ENCODE data around the gene UBXN11. TPM values are rescaled to one million over a fixed set of nuclear protein-coding genes. Genes with fewer than 3 reads are reported as not detected.

Gene UBXN11
- total RNA-seq, 1 donor from 2014 or later = 36.9 TPM

GRCh38 chr1:26320896-26321295 is 14.5 kb upstream of the UBXN11 start:
- ATAC-seq (ENCODE audit: low read depth) = peak; percentile 1
- peaks cover 51% of the 10 kb centered on the region for H3K36me3 Mint-ChIP-seq (ENCODE audit: low read depth)
- no peak for TF ChIP-seq CTCF (IDR thresholded peaks at IDR 0.05)

GRCh38 chr1:26318338-26319064 is 12.1 kb upstream of the UBXN11 start:
- ATAC-seq (ENCODE audit: low read depth) = peak; percentile 5
- CTCF ChIA-PET = interaction anchor here (1.2 to 11.7 kb wide), 6 partner anchors 11 to 149 kb away, joined by 3 to 372 read pairs (median 10); partner anchors contain the start of genes CEP85, SH3BGRL3 and ZNF593
- Mint-ChIP-seq H3K9me3 (no peaks in the 10 kb centered on the region), H3K27me3 (no peaks in the 10 kb centered on the region), H3K36me3 (ENCODE audit: low read depth) (peaks cover 42% of the 10 kb centered on the region), H3K4me1 (peaks cover 95% of the 10 kb centered on the region), H3K4me3 (peak overlapping the region; percentile 96), H3K27ac (peak overlapping the region; percentile 98)
- no peak for TF ChIP-seq CTCF (IDR thresholded peaks at IDR 0.05)
- POLR2A ChIA-PET = interaction anchor here (0.6 to 14.1 kb wide), 16 partner anchors 10 to 1390 kb away, joined by 3 to 1638 read pairs (median 4); partner anchors contain the start of genes CEP85, HMGN2, PDIK1L and SH3BGRL3
- DNase-seq = peak; percentile 26
- intact Hi-C loops (cut with micrococcal nuclease) = no loop called here

More at GRCh38 chr1:26320896-26321295, 14.5 kb upstream of the UBXN11 start:
- ChIA-PET POLR2A (interaction anchor here (0.6 to 14.1 kb wide), 9 partner anchors 13 to 151 kb away, joined by 4 to 1638 read pairs (median 8); partner anchors contain the start of genes CEP85, SH3BGRL3, UBXN11 and ZNF593), CTCF (interaction anchor here (1.0 to 11.7 kb wide), 16 partner anchors 11 to 178 kb away, joined by 3 to 372 read pairs (median 7); partner anchors contain the start of genes C1orf232, CEP85, SH3BGRL3 and ZNF593)
- intact Hi-C loops (cut with micrococcal nuclease) = loop anchor here (1.0 to 5.0 kb wide), 8 partner anchors 32 to 216 kb away; partner anchors contain the start of gene ZNF593
- Mint-ChIP-seq H3K27me3 (no peaks in the 10 kb centered on the region), H3K4me3 (peak overlapping the region; percentile 96), H3K9me3 (no peaks in the 10 kb centered on the region), H3K27ac (peak overlapping the region; percentile 98), H3K4me1 (peaks cover 75% of the 10 kb centered on the region)
- peak; percentile 25 for DNase-seq

- peaks cover 35% of the 10 kb centered on the region for H3K36me3 Mint-ChIP-seq (ENCODE audit: low read depth)
- DNase-seq (peak; percentile 36), ATAC-seq (ENCODE audit: low read depth) (peak; percentile 64)
- CTCF ChIA-PET = interaction anchor here (1.2 to 11.7 kb wide), 6 partner anchors 10 to 148 kb away, joined by 3 to 372 read pairs (median 10); partner anchors contain the start of genes CEP85, SH3BGRL3 and ZNF593
- POLR2A ChIA-PET = interaction anchor here (0.6 to 14.1 kb wide), 12 partner anchors 10 to 1904 kb away, joined by 3 to 1638 read pairs (median 5); partner anchors contain the start of genes CEP85, HMGN2, SH3BGRL3 and STPG1
- no peaks in the 10 kb centered on the region for H3K9me3 Mint-ChIP-seq
- H3K4me3 Mint-ChIP-seq = peak within 1 kb of the TSS; percentile 96
- TF ChIP-seq CTCF (IDR thresholded peaks at IDR 0.05) = no peak
- peak within 1 kb of the TSS; percentile 98 for H3K27ac Mint-ChIP-seq
- no peaks in the 10 kb centered on the region for H3K27me3 Mint-ChIP-seq
- intact Hi-C loops (cut with micrococcal nuclease) = loop anchor here (1.0 kb wide), 1 partner anchor 83 kb away; the partner anchor contains the start of gene CEP85
- peaks cover 96% of the 10 kb centered on the region for H3K4me1 Mint-ChIP-seq
Observed at GRCh38 chr1:26317612-26318337, 11.3 kb upstream of the UBXN11 start, which contains the start of gene CD52. Gene CD52, plus strand, starts transcription at chr1:26317958. Its CDS starts 60 bp downstream, at chr1:26318018.

- no peaks in the 10 kb centered on the region for H3K27me3 Mint-ChIP-seq
Observed at GRCh38 chr1:26317146-26317545, 10.7 kb upstream of the UBXN11 start.

More at GRCh38 chr1:26317146-26317545, 10.7 kb upstream of the UBXN11 start:
- Mint-ChIP-seq H3K9me3 (no peaks in the 10 kb centered on the region), H3K4me1 (peaks cover 91% of the 10 kb centered on the region), H3K4me3 (peak overlapping the region; percentile 96), H3K27ac (peak overlapping the region; percentile 98), H3K36me3 (ENCODE audit: low read depth) (peaks cover 31% of the 10 kb centered on the region)
- ATAC-seq (ENCODE audit: low read depth) = no peak
- ChIA-PET CTCF (interaction anchor here (1.8 to 11.7 kb wide), 4 partner anchors 29 to 148 kb away, joined by 5 to 372 read pairs (median 127); partner anchors contain the start of genes CEP85, SH3BGRL3 and ZNF593), POLR2A (interaction anchor here (0.7 to 14.1 kb wide), 9 partner anchors 9 to 1904 kb away, joined by 3 to 1638 read pairs (median 6); partner anchors contain the start of genes CEP85, HMGN2, SH3BGRL3 and STPG1)
- TF ChIP-seq CTCF (IDR thresholded peaks at IDR 0.05) = no peak
- intact Hi-C loops (cut with micrococcal nuclease) = loop anchor here (1.0 kb wide), 1 partner anchor 83 kb away; the partner anchor contains the start of gene CEP85
- no peak for DNase-seq

Data from activated B cell treated with CpG ODN at 0.5 μM for 24 hours (primary cell).